CD4-positive, CD25-positive, alpha-beta regulatory T cell (primary cell): ENCODE data around the gene PRICKLE1. TPM values are rescaled to one million over a fixed set of nuclear protein-coding genes. Genes with fewer than 3 reads are reported as not detected.

ENCODE experiments used
- ATAC-seq, 2 donors: fragments of 150-1000 bp; cut with Tn5 transposase; one replicate each; pipeline ENCODE4 v1.10.0; 2021; ENCODE audit warnings: low read depth in 2 of 2, moderate number of reproducible peaks in 2 of 2, moderate library complexity in 1 of 2
- DNase-seq, 3 donors: peaks; one replicate each; pipeline versions ENCODE4 v3.0.0 to v3.0.0-alpha.2; 2012 to 2022; ENCODE audit warnings: mixed read lengths in 1 of 3
- H3K27ac ChIP-seq: one replicate; pipeline ENCODE4 v1.7.0; 2013; ENCODE audit warnings: mild to moderate bottlenecking, low read length; ENCODE audit not compliant: insufficient read depth, poor library complexity, severe bottlenecking
- H3K27me3 ChIP-seq: one replicate; pipeline ENCODE4 v1.7.0; 2013; ENCODE audit warnings: low read length; ENCODE audit not compliant: control insufficient read depth, insufficient read depth
- H3K36me3 ChIP-seq: one replicate; pipeline ENCODE4 v1.7.0; 2013; ENCODE audit warnings: mild to moderate bottlenecking, low read length, moderate library complexity; ENCODE audit not compliant: control insufficient read depth, insufficient read depth
- H3K4me1 ChIP-seq: 2 replicates; pipeline ENCODE4 v1.7.0; 2013; ENCODE audit warnings: mild to moderate bottlenecking, low read length; ENCODE audit not compliant: insufficient read depth, control insufficient read depth, poor library complexity, severe bottlenecking
- H3K4me3 ChIP-seq: one replicate; pipeline ENCODE4 v1.7.0; 2013; ENCODE audit warnings: low read depth, mild to moderate bottlenecking, low read length, moderate library complexity
- H3K9me3 ChIP-seq, 2 experiments: 1 replicate in 1 of 2; 2 replicates in 1 of 2; pipeline ENCODE4 v1.7.0; 2013; ENCODE audit warnings: low read length in 2 of 2, mild to moderate bottlenecking in 1 of 2, moderate library complexity in 1 of 2; ENCODE audit not compliant: control insufficient read depth in 2 of 2
- H3K27ac Mint-ChIP-seq, 3 donors: one replicate each; pipeline ENCODE4 v1.8.0; 2020 to 2022; ENCODE audit warnings: mild to moderate bottlenecking in 3 of 3, mixed read lengths in 3 of 3, moderate library complexity in 2 of 3
- H3K27me3 Mint-ChIP-seq: one replicate; pipeline ENCODE4 v1.8.0; 2022; ENCODE audit warnings: mild to moderate bottlenecking, mixed read lengths
- H3K36me3 Mint-ChIP-seq: one replicate; pipeline ENCODE4 v1.8.0; 2020; ENCODE audit warnings: mixed read lengths
- H3K4me1 Mint-ChIP-seq, 4 donors: one replicate each; pipeline ENCODE4 v1.8.0; 2020 to 2022; ENCODE audit warnings: mixed read lengths in 4 of 4, mild to moderate bottlenecking in 1 of 4
- H3K4me3 Mint-ChIP-seq, 4 donors: one replicate each; pipeline ENCODE4 v1.8.0; 2020 to 2022; ENCODE audit warnings: mild to moderate bottlenecking in 4 of 4, mixed read lengths in 4 of 4, moderate library complexity in 3 of 4
- H3K9me3 Mint-ChIP-seq, 7 donors: one replicate each; pipeline ENCODE4 v1.8.0; 2020 to 2022; ENCODE audit warnings: mixed read lengths in 7 of 7, mild to moderate bottlenecking in 3 of 7, moderate library complexity in 2 of 7
- polyA plus RNA-seq, 4 donors: library from polyadenylated mRNA; unstranded; fragments of 300-500 nt; fragmentation: Illumina TruSeq; gene quantifications; one replicate each; pipeline ENCODE4 v1.2.3, GENCODE V29; 2021
- total RNA-seq: library from RNA; stranded (reverse); gene quantifications from one replicate; pipeline ENCODE4 v1.2.3, GENCODE V29; 2022

The PRICKLE1 gene
- total and polyA plus RNA-seq, 5 donors from 2014 or later, result 0.05 to 2.2 (median 0.46) TPM; not detected in 1

- no peak overlapping the region for H3K27ac ChIP-seq
- Mint-ChIP-seq H3K36me3 (no peaks in the 10 kb centered on the region), H3K4me3 (peak overlapping the region in 1 of 4 donors; percentile 30), H3K4me1 (peaks cover 0 to 22% (median 2%) of the 10 kb centered on the region in 4 donors), H3K27me3 (peaks cover 73% of the 10 kb centered on the region), H3K27ac (no peak overlapping the region), H3K9me3 (peaks cover 0 to 2% (median 0%) of the 10 kb centered on the region in 7 donors)
- no peak for DNase-seq
- peaks cover 11% of the 10 kb centered on the region for H3K4me1 ChIP-seq
- peaks cover 25% of the 10 kb centered on the region for H3K27me3 ChIP-seq
- ATAC-seq, result no peak
- H3K9me3 ChIP-seq, result no peaks in the 10 kb centered on the region
- no peaks in the 10 kb centered on the region for H3K36me3 ChIP-seq
- no peak overlapping the region for H3K4me3 ChIP-seq
These were observed 1.7 kb downstream of the PRICKLE1 start for GRCh38 chr12:42587601-42588523.

- Histone ChIP-seq H3K27ac (no peak overlapping the region), H3K9me3 (no peaks in the 10 kb centered on the region), H3K4me3 (no peak overlapping the region), H3K27me3 (peaks cover 20% of the 10 kb centered on the region), H3K36me3 (no peaks in the 10 kb centered on the region), H3K4me1 (peaks cover 11% of the 10 kb centered on the region)
- DNase-seq (no peak), ATAC-seq (no peak)
- H3K27me3 Mint-ChIP-seq, result peaks cover 67% of the 10 kb centered on the region
- no peaks in the 10 kb centered on the region for H3K36me3 Mint-ChIP-seq
- H3K27ac Mint-ChIP-seq, result no peak overlapping the region
- H3K4me1 Mint-ChIP-seq, result peaks cover 0 to 22% (median 2%) of the 10 kb centered on the region in 4 donors
- H3K9me3 Mint-ChIP-seq, result peaks cover 0 to 2% (median 0%) of the 10 kb centered on the region in 7 donors
- no peak overlapping the region for H3K4me3 Mint-ChIP-seq
These were observed 3.3 kb downstream of the PRICKLE1 start for GRCh38 chr12:42586268-42586667.

GRCh38 chr12:42585841-42586216 is 3.7 kb downstream of the PRICKLE1 start:
- H3K27ac Mint-ChIP-seq, result no peak overlapping the region
- DNase-seq (no peak), ATAC-seq (no peak)
- H3K9me3 ChIP-seq, result no peaks in the 10 kb centered on the region
- H3K36me3 ChIP-seq, result no peaks in the 10 kb centered on the region
- peaks cover 18% of the 10 kb centered on the region for H3K27me3 ChIP-seq
- H3K27me3 Mint-ChIP-seq, result peaks cover 62% of the 10 kb centered on the region
- H3K4me3 ChIP-seq, result no peak overlapping the region
- H3K27ac ChIP-seq, result no peak overlapping the region
- H3K36me3 Mint-ChIP-seq, result no peaks in the 10 kb centered on the region
- no peak overlapping the region for H3K4me3 Mint-ChIP-seq
- peaks cover 11% of the 10 kb centered on the region for H3K4me1 ChIP-seq
- peaks cover 0 to 20% (median 2%) of the 10 kb centered on the region in 4 donors for H3K4me1 Mint-ChIP-seq
- H3K9me3 Mint-ChIP-seq, result peaks cover 0 to 2% (median 0%) of the 10 kb centered on the region in 7 donors

GRCh38 chr12:42585154-42585840 is 4.2 kb downstream of the PRICKLE1 start:
- Mint-ChIP-seq H3K36me3 (no peaks in the 10 kb centered on the region), H3K27ac (no peak overlapping the region), H3K27me3 (peaks cover 57% of the 10 kb centered on the region), H3K4me1 (peaks cover 0 to 15% (median 2%) of the 10 kb centered on the region in 4 donors), H3K9me3 (peaks cover 0 to 2% (median 0%) of the 10 kb centered on the region in 7 donors), H3K4me3 (peak overlapping the region in 1 of 4 donors; percentile 15)
- no peaks in the 10 kb centered on the region for H3K36me3 ChIP-seq
- H3K4me1 ChIP-seq, result peaks cover 10% of the 10 kb centered on the region
- no peaks in the 10 kb centered on the region for H3K9me3 ChIP-seq
- H3K4me3 ChIP-seq, result no peak overlapping the region
- H3K27ac ChIP-seq, result no peak overlapping the region
- ATAC-seq (no peak), DNase-seq (no peak)
- peaks cover 16% of the 10 kb centered on the region for H3K27me3 ChIP-seq

GRCh38 chr12:42584651-42585111 is 4.9 kb downstream of the PRICKLE1 start:
- Histone ChIP-seq H3K36me3 (no peaks in the 10 kb centered on the region), H3K4me3 (no peak overlapping the region), H3K27me3 (peaks cover 16% of the 10 kb centered on the region), H3K27ac (no peak overlapping the region), H3K9me3 (no peaks in the 10 kb centered on the region), H3K4me1 (peaks cover 4% of the 10 kb centered on the region)
- ATAC-seq (no peak), DNase-seq (no peak)
- Mint-ChIP-seq H3K27ac (no peak overlapping the region), H3K4me3 (no peak overlapping the region), H3K36me3 (no peaks in the 10 kb centered on the region), H3K4me1 (peaks cover 0 to 12% (median 2%) of the 10 kb centered on the region in 4 donors), H3K27me3 (peaks cover 53% of the 10 kb centered on the region), H3K9me3 (peaks cover 0 to 2% (median 0%) of the 10 kb centered on the region in 7 donors)

DNA sequence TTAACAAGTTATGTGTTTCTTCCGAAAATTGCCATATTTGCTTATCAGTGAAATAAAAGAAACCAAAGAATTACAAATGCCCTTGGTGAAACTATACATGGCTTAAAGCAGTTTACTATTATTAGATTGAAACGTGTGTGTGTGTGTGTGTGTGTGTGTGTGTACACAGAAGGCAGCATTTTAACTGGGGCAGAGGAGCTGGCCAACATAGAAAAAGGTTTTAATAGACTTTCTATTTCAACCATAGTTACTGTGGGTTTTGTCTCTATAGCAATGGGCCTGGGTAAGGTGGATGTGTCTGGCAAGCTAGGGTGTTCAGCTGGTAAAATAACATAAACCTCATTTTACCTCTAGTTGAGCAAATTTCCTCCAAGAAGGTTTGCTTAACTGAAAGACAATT is 6.5 kb downstream of the PRICKLE1 start:
- H3K4me1 Mint-ChIP-seq, result peaks cover 0 to under 1% (median 0%) of the 10 kb centered on the region in 4 donors
- Histone ChIP-seq H3K4me1 (no peaks in the 10 kb centered on the region), H3K27ac (no peak overlapping the region), H3K27me3 (peaks cover 9% of the 10 kb centered on the region), H3K36me3 (no peaks in the 10 kb centered on the region), H3K9me3 (no peaks in the 10 kb centered on the region), H3K4me3 (no peak overlapping the region)
- H3K27me3 Mint-ChIP-seq, result peaks cover 45% of the 10 kb centered on the region
- no peak overlapping the region for H3K4me3 Mint-ChIP-seq
- no peaks in the 10 kb centered on the region for H3K36me3 Mint-ChIP-seq
- ATAC-seq (no peak), DNase-seq (no peak)
- H3K9me3 Mint-ChIP-seq, result no peaks in the 10 kb centered on the region
- no peak overlapping the region for H3K27ac Mint-ChIP-seq

- ATAC-seq, result no peak
- no peak overlapping the region for H3K27ac Mint-ChIP-seq
- no peaks in the 10 kb centered on the region for H3K4me1 ChIP-seq
- no peaks in the 10 kb centered on the region for H3K9me3 ChIP-seq
- DNase-seq, result no peak
- H3K27me3 Mint-ChIP-seq, result peaks cover 40% of the 10 kb centered on the region
- H3K27ac ChIP-seq, result no peak overlapping the region
- peaks cover 7% of the 10 kb centered on the region for H3K27me3 ChIP-seq
- no peak overlapping the region for H3K4me3 ChIP-seq
- H3K36me3 ChIP-seq, result no peaks in the 10 kb centered on the region
- H3K4me1 Mint-ChIP-seq, result no peaks in the 10 kb centered on the region
- no peak overlapping the region for H3K4me3 Mint-ChIP-seq
- H3K9me3 Mint-ChIP-seq, result no peaks in the 10 kb centered on the region
- no peaks in the 10 kb centered on the region for H3K36me3 Mint-ChIP-seq
These were observed 7.0 kb downstream of the PRICKLE1 start for GRCh38 chr12:42582498-42582897.
